Keratinocyte (primary cell): ENCODE measurements around the gene IL17RC. TPM values are rescaled to one million over a fixed set of nuclear protein-coding genes. Genes with fewer than 3 reads are reported as not detected.

Source experiments
- DNase-seq: peaks from one replicate; pipeline ENCODE4 v3.0.0-alpha.2; 2011; ENCODE audit warnings: low read depth, missing footprints, low spot score
- FAIRE-seq: peaks from 2 replicates; lab custom pipeline; 2011; peaks lifted over from hg19 to GRCh38; lab: Jason Lieb, UNC
- H2AFZ ChIP-seq: 2 replicates; pipeline ENCODE4 v1.6.0; 2012; ENCODE audit warnings: low read length, control low read depth, inconsistent platforms; ENCODE audit not compliant: control insufficient read depth
- H3K27ac ChIP-seq: 2 replicates; pipeline ENCODE4 v1.5.1; 2011; ENCODE audit warnings: low read length; ENCODE audit not compliant: control insufficient read depth, insufficient read depth
- H3K27me3 ChIP-seq: 3 replicates; pipeline ENCODE4 v1.6.0; 2011; ENCODE audit warnings: low read length; ENCODE audit not compliant: control insufficient read depth, insufficient read depth; ENCODE audit errors: extremely low read depth
- H3K36me3 ChIP-seq, 2 experiments: 2 replicates in 1 of 2; 3 replicates in 1 of 2; pipeline ENCODE4 v1.5.1; 2011; ENCODE audit warnings: low read length in 2 of 2, mild to moderate bottlenecking in 1 of 2; ENCODE audit not compliant: control insufficient read depth in 2 of 2, insufficient read depth in 2 of 2; ENCODE audit errors: extremely low read depth in 1 of 2
- H3K4me1 ChIP-seq: 3 replicates; pipeline ENCODE4 v1.5.1; 2011; ENCODE audit warnings: low read length; ENCODE audit not compliant: control insufficient read depth, insufficient read depth; ENCODE audit errors: extremely low read depth
- H3K4me2 ChIP-seq: 3 replicates; pipeline ENCODE4 v1.6.0; 2011; ENCODE audit warnings: low read depth, low read length; ENCODE audit not compliant: control insufficient read depth, insufficient read depth; ENCODE audit errors: extremely low read depth
- H3K4me3 ChIP-seq, 3 experiments: fragments of 200-600 bp in 1 of 3; sonication (generic) in 1 of 3; 2 replicates in 2 of 3; 3 replicates in 1 of 3; pipeline ENCODE4 v1.5.1; 2011 to 2016; ENCODE audit warnings: low read length in 3 of 3, mild to moderate bottlenecking in 3 of 3, control low read depth in 2 of 3, inconsistent platforms in 1 of 3, low read depth in 1 of 3, mixed read lengths in 1 of 3, mixed run types in 1 of 3, moderate library complexity in 1 of 3; ENCODE audit not compliant: control insufficient read depth in 2 of 3, insufficient read depth in 2 of 3; ENCODE audit errors: extremely low read depth in 1 of 3
- H3K79me2 ChIP-seq: 2 replicates; pipeline ENCODE4 v1.6.0; 2012; ENCODE audit warnings: low read length; ENCODE audit not compliant: control insufficient read depth, insufficient read depth
- H3K9ac ChIP-seq: 3 replicates; pipeline ENCODE4 v1.6.0; 2011; ENCODE audit warnings: low read length; ENCODE audit not compliant: control insufficient read depth, insufficient read depth; ENCODE audit errors: extremely low read depth
- H3K9me1 ChIP-seq: 3 replicates; pipeline ENCODE4 v1.6.0; 2011; ENCODE audit warnings: low read length; ENCODE audit not compliant: control insufficient read depth, insufficient read depth; ENCODE audit errors: extremely low read depth
- H3K9me3 ChIP-seq: 2 replicates; pipeline ENCODE4 v1.5.1; 2012; ENCODE audit warnings: low read depth, low read length; ENCODE audit not compliant: control insufficient read depth
- H4K20me1 ChIP-seq: 3 replicates; pipeline ENCODE4 v1.6.0; 2011; ENCODE audit warnings: low read length; ENCODE audit not compliant: control insufficient read depth, insufficient read depth; ENCODE audit errors: extremely low read depth
- EZH2 ChIP-seq: IDR thresholded peaks from one replicate; pipeline ENCODE4 v1.6.1; 2012; ENCODE audit warnings: inconsistent platforms, mild to moderate bottlenecking, low read length, moderate library complexity
- dilution Hi-C: fragments of 300-500 bp; cut with MboI; formaldehyde crosslinking; loops from one replicate; pipeline ENCODE4 v1.7.0; 2020; ENCODE audit warnings: low sequenced_read_pairs; ENCODE audit not compliant: extremely low pct_ligation_motif_present
- polyA plus RNA-seq, 5 experiments: library from polyadenylated mRNA; depleted of rRNA in 3 of 5; stranded (reverse) in 3 of 5; stranded (forward) in 1 of 5; unstranded in 1 of 5; fragments of >200 nt; gene quantifications; 1 replicate in 1 of 5; 2 replicates in 3 of 5; 3 replicates in 1 of 5; pipeline versions ENCODE4 v1.2.1 to v1.2.3, GENCODE V29; 2011 to 2012; ENCODE audit warnings: missing spikeins in 2 of 5, low read depth in 1 of 5, low replicate concordance in 1 of 5
- TF ChIP-seq, protein P1 (sequence below), 3 experiments: IDR thresholded peaks in 1 of 3; conservative IDR thresholded peaks in 1 of 3; optimal IDR thresholded peaks in 1 of 3; 2 replicates in 2 of 3; 3 replicates in 1 of 3; pipeline versions ENCODE3 to v1.5.1; 2011; ENCODE audit warnings: low read length in 3 of 3, mild to moderate bottlenecking in 3 of 3, moderate library complexity in 2 of 3, control low read depth in 1 of 3, inconsistent platforms in 1 of 3; ENCODE audit not compliant: insufficient read depth in 2 of 3; ENCODE audit errors: extremely low read depth in 1 of 3

The IL17RC gene
- polyA plus RNA-seq, 1 donor (not counting 4 experiments of a cell fraction or from before 2014, with no cell fraction given), result 6.3 TPM

DNA sequence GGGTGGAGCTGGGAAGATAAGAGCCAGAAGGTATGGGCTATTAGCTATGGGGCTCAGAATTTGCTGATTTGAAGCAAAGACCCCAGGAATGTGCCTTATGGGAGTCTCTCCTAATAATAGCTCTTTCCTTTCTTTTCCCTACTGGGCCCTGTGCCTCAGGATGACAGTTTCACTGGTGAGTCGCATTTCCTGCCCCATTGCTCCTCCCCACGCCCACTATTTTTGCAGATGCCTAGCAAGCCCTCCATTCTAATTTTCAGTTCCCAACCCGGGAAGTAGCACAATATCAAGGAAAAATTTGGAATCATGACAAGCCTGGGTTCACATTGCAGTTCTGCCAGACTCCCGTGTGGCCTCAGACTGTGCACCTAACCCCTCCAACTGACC lies 13.7 kb upstream of the IL17RC start:
- H3K27ac ChIP-seq, result peak overlapping the region; percentile 21
- H2AFZ ChIP-seq, result peak overlapping the region; percentile 93
- H3K4me1 ChIP-seq, result peaks cover 34% of the 10 kb centered on the region
- dilution Hi-C loops, result no loop called here
- FAIRE-seq (no peak), DNase-seq (no peak)
- H3K36me3 ChIP-seq, result peaks cover 6 to 8% of the 10 kb centered on the region in 2 experiments
- TF ChIP-seq, protein P1, sequence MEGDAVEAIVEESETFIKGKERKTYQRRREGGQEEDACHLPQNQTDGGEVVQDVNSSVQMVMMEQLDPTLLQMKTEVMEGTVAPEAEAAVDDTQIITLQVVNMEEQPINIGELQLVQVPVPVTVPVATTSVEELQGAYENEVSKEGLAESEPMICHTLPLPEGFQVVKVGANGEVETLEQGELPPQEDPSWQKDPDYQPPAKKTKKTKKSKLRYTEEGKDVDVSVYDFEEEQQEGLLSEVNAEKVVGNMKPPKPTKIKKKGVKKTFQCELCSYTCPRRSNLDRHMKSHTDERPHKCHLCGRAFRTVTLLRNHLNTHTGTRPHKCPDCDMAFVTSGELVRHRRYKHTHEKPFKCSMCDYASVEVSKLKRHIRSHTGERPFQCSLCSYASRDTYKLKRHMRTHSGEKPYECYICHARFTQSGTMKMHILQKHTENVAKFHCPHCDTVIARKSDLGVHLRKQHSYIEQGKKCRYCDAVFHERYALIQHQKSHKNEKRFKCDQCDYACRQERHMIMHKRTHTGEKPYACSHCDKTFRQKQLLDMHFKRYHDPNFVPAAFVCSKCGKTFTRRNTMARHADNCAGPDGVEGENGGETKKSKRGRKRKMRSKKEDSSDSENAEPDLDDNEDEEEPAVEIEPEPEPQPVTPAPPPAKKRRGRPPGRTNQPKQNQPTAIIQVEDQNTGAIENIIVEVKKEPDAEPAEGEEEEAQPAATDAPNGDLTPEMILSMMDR (optimal IDR thresholded peaks at IDR 0.05 in 1 of 3, IDR thresholded peaks at IDR 0.05 in 1 of 3, conservative IDR thresholded peaks at IDR 0.05 in 1 of 3; ENCODE audit: extremely low read depth in 1 of 3, insufficient read depth in 2 of 3, low read length in 3 of 3), result no peak
- no peak for TF ChIP-seq EZH2
- H3K4me3 ChIP-seq, result peak overlapping the region; percentile 45 to 55 (median 54)
- H4K20me1 ChIP-seq, result no peaks in the 10 kb centered on the region
- peak overlapping the region; percentile 56 for H3K9ac ChIP-seq
- H3K9me1 ChIP-seq, result peaks cover 5% of the 10 kb centered on the region
- H3K4me2 ChIP-seq, result peak overlapping the region; percentile 72
- no peaks in the 10 kb centered on the region for H3K9me3 ChIP-seq
- no peaks in the 10 kb centered on the region for H3K27me3 ChIP-seq
- H3K79me2 ChIP-seq, result no peaks in the 10 kb centered on the region

DNA sequence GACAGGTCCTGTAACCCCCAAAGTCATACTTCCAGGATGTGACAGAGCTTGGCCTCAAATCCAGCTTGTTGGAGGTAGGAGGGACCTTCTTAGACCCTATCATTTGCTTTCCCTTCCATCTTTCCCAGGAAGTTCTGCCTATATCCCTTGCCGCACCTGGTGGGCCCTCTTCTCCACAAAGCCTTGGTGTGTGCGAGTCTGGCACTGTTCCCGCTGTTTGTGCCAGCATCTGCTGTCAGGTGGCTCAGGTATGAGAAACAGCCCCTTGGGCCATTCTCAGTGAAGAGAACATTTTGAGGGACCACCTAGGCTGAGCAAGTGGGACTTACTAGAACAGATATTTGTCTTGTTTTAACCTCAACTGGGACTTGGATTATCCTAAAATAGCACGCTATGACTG lies 13.0 kb upstream of the IL17RC start:
- Histone ChIP-seq H3K4me1 (peaks cover 27% of the 10 kb centered on the region), H3K9me1 (peaks cover under 1% of the 10 kb centered on the region), H4K20me1 (no peaks in the 10 kb centered on the region), H3K4me2 (peak overlapping the region; percentile 72), H3K27ac (no peak overlapping the region), H2AFZ (no peak overlapping the region), H3K79me2 (no peaks in the 10 kb centered on the region), H3K9me3 (no peaks in the 10 kb centered on the region), H3K4me3 (peak overlapping the region in 2 of 3 experiments; percentile 45 to 55), H3K36me3 (peaks cover 9 to 14% of the 10 kb centered on the region in 2 experiments), H3K9ac (no peak overlapping the region), H3K27me3 (no peaks in the 10 kb centered on the region)
- DNase-seq, result no peak
- FAIRE-seq, result no peak
- TF ChIP-seq EZH2, result no peak
- TF ChIP-seq, protein P1 (optimal IDR thresholded peaks at IDR 0.05 in 1 of 3, IDR thresholded peaks at IDR 0.05 in 1 of 3, conservative IDR thresholded peaks at IDR 0.05 in 1 of 3; ENCODE audit: extremely low read depth in 1 of 3, insufficient read depth in 2 of 3, low read length in 3 of 3), result no peak
- dilution Hi-C loops, result no loop called here
